Sigmoid colon (tissue), 7 donors: ENCODE data around the gene TUBGCP6. TPM values are rescaled to one million over a fixed set of nuclear protein-coding genes. Genes with fewer than 3 reads are reported as not detected.

Experiments used
- DNase-seq: peaks from one replicate; pipeline ENCODE4 v3.0.0-alpha.2; 2019
- H3K27ac ChIP-seq, 4 donors: fragments of 200-600 bp; sonication (generic); one replicate each; pipeline ENCODE4 v1.5.1; 2016 to 2019; ENCODE audit warnings: mild to moderate bottlenecking in 1 of 4
- H3K27me3 ChIP-seq, 3 donors: fragments of 200-600 bp; sonication (generic); one replicate each; pipeline ENCODE4 v1.5.1; 2019; ENCODE audit warnings: mild to moderate bottlenecking in 1 of 3
- H3K36me3 ChIP-seq, 4 donors: fragments of 200-600 bp; sonication (generic); one replicate each; pipeline ENCODE4 v1.5.1; 2016 to 2019
- H3K4me1 ChIP-seq, 4 donors: fragments of 200-600 bp; sonication (generic); one replicate each; pipeline ENCODE4 v1.5.1; 2017 to 2019
- H3K4me3 ChIP-seq, 4 donors: fragments of 200-600 bp; sonication (generic); one replicate each; pipeline ENCODE4 v1.5.1; 2017 to 2019; ENCODE audit warnings: mild to moderate bottlenecking in 2 of 4, moderate library complexity in 1 of 4
- H3K9me3 ChIP-seq, 4 donors: fragments of 200-600 bp in 3 of 4; sonication (generic) in 3 of 4; one replicate each; pipeline versions ENCODE4 v1.5.1 to v1.6.1; 2013 to 2019
- EP300 ChIP-seq, 4 donors: sonication (generic); formaldehyde crosslinking; IDR thresholded peaks; one replicate each; pipeline ENCODE4 v1.6.1; 2017; ENCODE audit warnings: antibody characterized with exemption in 4 of 4
- POLR2A ChIP-seq, 2 donors: fragments of 450-650 bp; IDR thresholded peaks; one replicate each; pipeline ENCODE4 v1.6.1; 2016; ENCODE audit warnings: antibody characterized with exemption in 2 of 2, mild to moderate bottlenecking in 2 of 2, moderate library complexity in 2 of 2
- POLR2AphosphoS5 ChIP-seq, 4 donors: sonication (generic); formaldehyde crosslinking; IDR thresholded peaks; one replicate each; pipeline ENCODE4 v1.6.1; 2017; ENCODE audit warnings: antibody characterized with exemption in 4 of 4
- WGBS, 2 donors: extraction: QIAGEN DNeasy Blood & Tissue Kit; methylation state at CpG; one replicate each; pipeline ENCODE4 v1.1.7; 2013; 5-methylcytosine and 5-hydroxymethylcytosine counted together
- intact Hi-C: fragments of 100-400 bp; cut with DNase I; formaldehyde crosslinking; loops from one replicate; pipeline ENCODE4 v1.15.1; 2023
- polyA plus RNA-seq, 3 donors: library from polyadenylated mRNA; stranded (reverse); fragments of 200-250 nt; gene quantifications; one replicate each; pipeline ENCODE4 v1.2.3, GENCODE V29; 2013
- total RNA-seq, 4 donors: library from RNA; depleted of rRNA; stranded (reverse); fragments of >200 nt; gene quantifications; one replicate each; pipeline ENCODE4 v1.1.0, GENCODE V29; 2016
- TF ChIP-seq, protein P1 (sequence below), 4 experiments: fragments of 450-650 bp in 3 of 4; fragments of 200-600 bp in 1 of 4; IDR thresholded peaks; one replicate each; pipeline ENCODE4 v1.5.1; 2016 to 2019; ENCODE audit warnings: antibody characterized with exemption in 4 of 4, mild to moderate bottlenecking in 3 of 4, moderate library complexity in 2 of 4
- donor health status: healthy with polysubstance abuse.
- donor health status: Bipolar disorder and iron deficiency.
- donor health status: healthy.

The TUBGCP6 gene
- total and polyA plus RNA-seq, 7 donors = 4.6 to 67.0 (median 26.4) TPM

DNA sequence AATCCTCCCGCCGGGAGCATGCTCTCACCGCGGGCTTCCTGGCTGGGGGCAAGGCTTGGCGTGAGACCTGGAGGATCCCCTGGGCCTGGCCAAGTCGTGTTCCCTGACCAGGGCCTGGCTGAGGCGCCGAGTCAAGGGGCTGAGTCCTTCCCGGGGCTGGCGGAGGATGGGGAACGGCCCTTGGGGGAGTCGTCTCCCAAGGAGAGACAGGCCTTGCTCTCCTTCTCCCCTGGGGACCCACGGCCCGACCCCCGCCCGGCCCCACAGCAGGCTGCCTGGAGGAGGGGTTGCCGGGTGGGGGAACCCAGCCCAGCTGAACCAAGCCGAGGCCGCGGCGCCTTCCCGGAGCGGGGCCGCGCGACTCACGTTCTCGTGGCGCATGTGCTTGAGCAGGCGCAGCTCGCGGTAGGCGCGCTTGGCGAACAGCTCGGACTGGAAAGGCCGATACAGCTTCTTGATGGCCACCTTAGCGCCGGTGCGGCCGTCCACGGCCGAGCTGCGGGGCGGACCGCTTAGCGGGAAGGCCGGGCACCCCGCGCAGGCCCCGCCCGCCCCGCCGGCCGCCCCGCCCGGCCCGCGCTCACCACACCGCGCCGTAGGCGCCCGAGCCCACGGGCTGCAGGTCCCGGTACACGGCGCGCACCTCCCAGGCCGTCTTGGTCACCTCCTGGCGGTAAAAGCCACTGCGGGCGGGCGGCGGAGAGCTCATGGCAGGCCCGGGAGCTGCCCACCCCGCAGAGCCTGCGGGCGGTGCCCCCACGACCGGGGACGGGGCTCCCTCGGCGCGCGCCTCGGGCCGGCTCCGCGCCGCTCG is 16.2 kb upstream of the TUBGCP6 start:
- peaks cover 17 to 74% (median 46%) of the 10 kb centered on the region in 3 donors for H3K27me3 ChIP-seq
- peaks cover 0 to 20% (median 18%) of the 10 kb centered on the region in 4 donors for H3K4me1 ChIP-seq
- no peak for TF ChIP-seq POLR2AphosphoS5 (IDR thresholded peaks at IDR 0.05)
- TF ChIP-seq POLR2A (IDR thresholded peaks at IDR 0.05) = no peak
- TF ChIP-seq, protein P1, sequence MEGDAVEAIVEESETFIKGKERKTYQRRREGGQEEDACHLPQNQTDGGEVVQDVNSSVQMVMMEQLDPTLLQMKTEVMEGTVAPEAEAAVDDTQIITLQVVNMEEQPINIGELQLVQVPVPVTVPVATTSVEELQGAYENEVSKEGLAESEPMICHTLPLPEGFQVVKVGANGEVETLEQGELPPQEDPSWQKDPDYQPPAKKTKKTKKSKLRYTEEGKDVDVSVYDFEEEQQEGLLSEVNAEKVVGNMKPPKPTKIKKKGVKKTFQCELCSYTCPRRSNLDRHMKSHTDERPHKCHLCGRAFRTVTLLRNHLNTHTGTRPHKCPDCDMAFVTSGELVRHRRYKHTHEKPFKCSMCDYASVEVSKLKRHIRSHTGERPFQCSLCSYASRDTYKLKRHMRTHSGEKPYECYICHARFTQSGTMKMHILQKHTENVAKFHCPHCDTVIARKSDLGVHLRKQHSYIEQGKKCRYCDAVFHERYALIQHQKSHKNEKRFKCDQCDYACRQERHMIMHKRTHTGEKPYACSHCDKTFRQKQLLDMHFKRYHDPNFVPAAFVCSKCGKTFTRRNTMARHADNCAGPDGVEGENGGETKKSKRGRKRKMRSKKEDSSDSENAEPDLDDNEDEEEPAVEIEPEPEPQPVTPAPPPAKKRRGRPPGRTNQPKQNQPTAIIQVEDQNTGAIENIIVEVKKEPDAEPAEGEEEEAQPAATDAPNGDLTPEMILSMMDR (IDR thresholded peaks at IDR 0.05) = no peak
- TF ChIP-seq EP300 (IDR thresholded peaks at IDR 0.05) = no peak
- H3K9me3 ChIP-seq = no peaks in the 10 kb centered on the region
- WGBS, 2 donors = 1% methylated on average over 92 of the region's 92 CpGs
- DNase-seq = no peak
- peak overlapping the region; percentile 19 to 53 (median 44) for H3K4me3 ChIP-seq
- intact Hi-C loops = no loop called here
- no peaks in the 10 kb centered on the region for H3K36me3 ChIP-seq
- peak overlapping the region in 3 of 4 donors; percentile 39 to 52 (median 49) for H3K27ac ChIP-seq

DNA sequence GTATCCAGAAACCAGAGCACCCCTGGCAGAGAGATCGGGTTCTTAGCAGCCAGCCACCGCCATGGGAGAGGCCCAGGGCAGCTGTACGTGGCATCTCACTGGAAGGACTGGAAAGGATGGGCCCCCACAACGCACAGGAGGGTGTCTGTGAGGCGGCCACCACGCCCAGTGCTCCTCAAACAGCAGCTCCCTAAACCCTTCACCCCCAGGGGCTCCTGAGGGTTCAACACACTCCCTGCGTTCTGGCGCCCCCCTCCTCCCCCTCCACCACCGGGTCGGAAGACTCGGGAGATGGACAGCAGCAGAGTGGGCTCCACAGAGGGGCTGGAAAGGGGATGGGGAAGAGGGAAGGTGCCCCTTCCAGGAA is 15.6 kb upstream of the TUBGCP6 start:
- no peaks in the 10 kb centered on the region for H3K36me3 ChIP-seq
- H3K27ac ChIP-seq = peak overlapping the region in 2 of 4 donors; percentile 39 to 52
- H3K9me3 ChIP-seq = no peaks in the 10 kb centered on the region
- no peak for DNase-seq
- intact Hi-C loops = no loop called here
- H3K4me1 ChIP-seq = peaks cover 0 to 20% (median 18%) of the 10 kb centered on the region in 4 donors
- WGBS, 2 donors = 11 to 31% methylated on average over 11 of the region's 11 CpGs
- peaks cover 17 to 74% (median 46%) of the 10 kb centered on the region in 3 donors for H3K27me3 ChIP-seq
- peak overlapping the region in 3 of 4 donors; percentile 38 to 53 (median 50) for H3K4me3 ChIP-seq
- TF ChIP-seq POLR2AphosphoS5 (IDR thresholded peaks at IDR 0.05) (no peak), POLR2A (IDR thresholded peaks at IDR 0.05) (no peak), EP300 (IDR thresholded peaks at IDR 0.05) (no peak)
- TF ChIP-seq, protein P1 (IDR thresholded peaks at IDR 0.05) = no peak

DNA sequence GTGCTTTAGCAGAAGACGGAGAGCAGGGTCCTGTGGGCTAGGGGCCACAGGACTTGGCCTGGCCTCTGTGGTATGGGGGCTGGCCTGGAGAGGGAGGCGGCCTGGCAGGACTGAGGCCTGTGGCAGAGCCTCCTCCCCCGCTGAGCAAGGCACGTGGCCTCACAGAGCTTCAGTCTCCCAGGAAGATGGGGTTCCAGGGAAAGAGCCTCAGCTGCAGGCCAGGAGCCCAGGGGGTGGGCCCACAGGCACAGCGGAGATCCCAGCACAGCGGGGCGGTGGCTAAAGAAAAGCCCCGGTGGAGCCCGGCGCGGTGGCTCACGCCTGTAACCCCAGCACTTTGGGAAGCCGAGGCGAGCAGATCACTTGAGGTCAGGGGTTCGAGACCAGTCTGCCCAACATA is 14.5 kb upstream of the TUBGCP6 start:
- Histone ChIP-seq H3K27ac (no peak overlapping the region), H3K4me1 (peaks cover 0 to 20% (median 18%) of the 10 kb centered on the region in 4 donors), H3K27me3 (peaks cover 17 to 74% (median 46%) of the 10 kb centered on the region in 3 donors), H3K9me3 (no peaks in the 10 kb centered on the region), H3K4me3 (no peak overlapping the region), H3K36me3 (no peaks in the 10 kb centered on the region)
- no peak for DNase-seq
- no peak for TF ChIP-seq POLR2AphosphoS5 (IDR thresholded peaks at IDR 0.05)
- no peak for TF ChIP-seq EP300 (IDR thresholded peaks at IDR 0.05)
- TF ChIP-seq POLR2A (IDR thresholded peaks at IDR 0.05) = no peak
- intact Hi-C loops = no loop called here
- WGBS, 2 donors = 82 to 94% methylated on average over 15 of the region's 15 CpGs

DNA sequence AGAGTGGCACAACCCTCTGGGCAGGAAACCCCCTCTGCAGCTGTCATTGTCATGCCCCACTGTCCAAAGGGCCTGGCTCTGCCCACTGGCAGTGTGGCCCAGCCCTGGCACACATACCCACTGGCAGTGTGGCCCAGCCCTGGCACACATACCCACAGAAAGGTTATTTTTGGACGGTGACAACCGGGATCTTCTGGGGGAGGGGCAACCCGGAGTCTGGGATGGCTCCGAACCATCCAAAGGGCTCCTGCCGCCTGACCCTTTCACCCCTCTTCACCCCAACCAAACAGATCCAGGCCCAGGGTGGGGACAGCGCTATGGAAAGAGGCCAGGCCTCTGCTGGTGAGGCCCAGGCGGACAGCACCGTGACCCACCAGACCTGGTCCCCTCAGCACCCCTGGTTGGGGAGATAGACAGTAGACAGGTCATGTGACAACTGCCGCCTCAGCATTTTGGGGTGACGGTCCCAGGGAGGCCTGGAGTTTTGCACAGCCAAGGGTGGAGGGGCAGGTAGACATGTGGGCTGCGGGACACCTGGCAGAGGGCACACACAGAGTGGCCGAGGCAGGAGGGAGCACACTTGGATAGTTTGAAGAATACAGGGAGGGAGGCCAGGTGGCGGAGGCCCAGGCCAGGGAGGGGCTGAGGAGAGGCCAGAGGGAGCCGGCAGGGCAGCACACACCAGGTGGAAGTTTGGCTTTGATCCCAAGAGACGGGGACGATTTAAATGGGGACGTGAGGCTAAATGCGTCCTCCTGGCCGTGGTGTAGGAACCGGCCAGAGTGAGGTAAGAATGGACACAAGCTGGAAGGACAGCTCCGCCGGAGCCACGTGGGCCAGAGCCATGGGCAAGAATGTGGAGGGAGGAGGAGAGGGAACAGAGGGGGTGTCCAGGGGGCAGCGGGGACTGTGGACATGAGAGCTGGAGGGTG is 13.8 kb upstream of the TUBGCP6 start:
- no peak for DNase-seq
- Histone ChIP-seq H3K27me3 (peaks cover 17 to 70% (median 45%) of the 10 kb centered on the region in 3 donors), H3K9me3 (no peaks in the 10 kb centered on the region), H3K27ac (no peak overlapping the region), H3K36me3 (no peaks in the 10 kb centered on the region), H3K4me3 (no peak overlapping the region), H3K4me1 (peaks cover 0 to 20% (median 18%) of the 10 kb centered on the region in 4 donors)
- WGBS, 2 donors = 56 to 87% methylated on average over 24 of the region's 24 CpGs
- TF ChIP-seq POLR2A (IDR thresholded peaks at IDR 0.05) = no peak
- TF ChIP-seq POLR2AphosphoS5 (IDR thresholded peaks at IDR 0.05) = no peak
- TF ChIP-seq EP300 (IDR thresholded peaks at IDR 0.05) = no peak
- TF ChIP-seq, protein P1 (IDR thresholded peaks at IDR 0.05) = no peak
- intact Hi-C loops = no loop called here
